WTC11 (cell line): ENCODE measurements around the gene LMTK2. TPM values are rescaled to one million over a fixed set of nuclear protein-coding genes. Genes with fewer than 3 reads are reported as not detected.

Source experiments
- ATAC-seq: fragments of 200-7000 bp; cut with Tn5 transposase; 2 replicates; pipeline ENCODE4 v1.10.0; 2021; ENCODE audit warnings: mild to moderate bottlenecking, moderate library complexity
- CTCF ChIA-PET: fragments of 300-600 bp; sonication (Branson Sonifier 250); formaldehyde crosslinking; loops from one replicate; lab custom pipeline; 2021; ENCODE audit warnings: antibody characterized with exemption; lab: Charles Lee
- POLR2A ChIA-PET: fragments of 350-600 bp; sonication (Branson Sonifier 250); formaldehyde crosslinking; loops from one replicate; lab custom pipeline; 2021; ENCODE audit warnings: antibody characterized with exemption; lab: Charles Lee
- DNase-seq: peaks from one replicate; pipeline ENCODE4 v3.0.0; 2021; ENCODE audit warnings: low spot score
- H3K27ac Mint-ChIP-seq: 2 replicates; pipeline ENCODE4 v1.8.0; 2021; ENCODE audit warnings: mixed read lengths
- H3K27me3 Mint-ChIP-seq: 2 replicates; pipeline ENCODE4 v1.8.0; 2021; ENCODE audit warnings: low read depth, mild to moderate bottlenecking, moderate library complexity, mixed read lengths
- H3K36me3 Mint-ChIP-seq: 2 replicates; pipeline ENCODE4 v1.8.0; 2021; ENCODE audit warnings: mixed read lengths
- H3K4me1 Mint-ChIP-seq: 2 replicates; pipeline ENCODE4 v1.8.0; 2022; ENCODE audit warnings: mixed read lengths
- H3K4me3 Mint-ChIP-seq: 2 replicates; pipeline ENCODE4 v1.8.0; 2021; ENCODE audit warnings: mild to moderate bottlenecking, moderate library complexity, mixed read lengths
- H3K9me3 Mint-ChIP-seq: 2 replicates; pipeline ENCODE4 v1.8.0; 2021; ENCODE audit warnings: mixed read lengths
- AR ChIP-seq: fragments of 250-450 bp; sonication (Bioruptor Pico); IDR thresholded peaks from 2 replicates; pipeline ENCODE4 v1.9.0; 2021; ENCODE audit warnings: mild to moderate bottlenecking
- CTCF ChIP-seq: fragments of 200-600 bp; IDR thresholded peaks from 2 replicates; pipeline ENCODE4 v1.8.0; 2022; ENCODE audit warnings: antibody characterized with exemption
- E2F1 ChIP-seq: sonication (generic); formaldehyde crosslinking; IDR thresholded peaks from 2 replicates; pipeline ENCODE4 v1.8.0; 2022; ENCODE audit warnings: mild to moderate bottlenecking, missing genetic modification reagents
- ELF4 ChIP-seq: sonication (generic); formaldehyde crosslinking; IDR thresholded peaks from 2 replicates; pipeline ENCODE4 v1.8.1; 2022; ENCODE audit warnings: low read depth, mild to moderate bottlenecking, moderate library complexity, missing genetic modification reagents
- FOXK1 ChIP-seq: sonication (generic); formaldehyde crosslinking; IDR thresholded peaks from 2 replicates; pipeline ENCODE4 v1.8.0; 2022; ENCODE audit warnings: mild to moderate bottlenecking, moderate library complexity, missing genetic modification reagents
- FOXP1 ChIP-seq: sonication (generic); formaldehyde crosslinking; IDR thresholded peaks from 2 replicates; pipeline ENCODE4 v1.8.0; 2022; ENCODE audit warnings: missing genetic modification reagents, mild to moderate bottlenecking, moderate library complexity, borderline replicate concordance
- GABPB1 ChIP-seq: sonication (generic); formaldehyde crosslinking; IDR thresholded peaks from 2 replicates; pipeline ENCODE4 v1.8.1; 2023; ENCODE audit warnings: mild to moderate bottlenecking, missing genetic modification reagents
- JAZF1 ChIP-seq: fragments of 250-450 bp; sonication (Bioruptor Pico); IDR thresholded peaks from 2 replicates; pipeline ENCODE4 v1.9.0; 2021; ENCODE audit warnings: moderate library complexity, mild to moderate bottlenecking, inconsistent platforms
- MLX ChIP-seq: sonication (generic); formaldehyde crosslinking; IDR thresholded peaks from 2 replicates; pipeline ENCODE4 v1.8.1; 2023; ENCODE audit warnings: mild to moderate bottlenecking, missing genetic modification reagents, moderate library complexity
- NFE2L1 ChIP-seq: sonication (generic); formaldehyde crosslinking; IDR thresholded peaks from 2 replicates; pipeline ENCODE4 v1.8.1; 2023; ENCODE audit warnings: missing genetic modification reagents
- SMAD3 ChIP-seq: sonication (generic); formaldehyde crosslinking; IDR thresholded peaks from 2 replicates; pipeline ENCODE4 v1.8.0; 2022; ENCODE audit warnings: missing genetic modification reagents, mild to moderate bottlenecking, borderline replicate concordance
- SP1 ChIP-seq: sonication (generic); formaldehyde crosslinking; conservative IDR thresholded peaks from 2 replicates; pipeline ENCODE4 v1.8.1; 2022; ENCODE audit warnings: missing genetic modification reagents
- ZBTB43 ChIP-seq: sonication (generic); formaldehyde crosslinking; IDR thresholded peaks from 2 replicates; pipeline ENCODE4 v1.8.1; 2023; ENCODE audit warnings: mild to moderate bottlenecking, missing genetic modification reagents
- ZNF423 ChIP-seq: fragments of 250-450 bp; sonication (Bioruptor Pico); IDR thresholded peaks from 2 replicates; pipeline ENCODE4 v2.1.2; 2022; ENCODE audit warnings: mild to moderate bottlenecking, moderate library complexity
- ZNF532 ChIP-seq: fragments of 250-450 bp; sonication (Bioruptor Pico); IDR thresholded peaks from 2 replicates; pipeline ENCODE4 v1.9.0; 2021; ENCODE audit warnings: mild to moderate bottlenecking, borderline replicate concordance
- ZNF671 ChIP-seq: fragments of 250-450 bp; sonication (Bioruptor Pico); IDR thresholded peaks from 2 replicates; pipeline ENCODE4 v1.8.0; 2021; ENCODE audit warnings: mild to moderate bottlenecking
- total RNA-seq: library from RNA; stranded (reverse); gene quantifications from 3 replicates; pipeline ENCODE4 v1.2.3, GENCODE V29; 2021

The LMTK2 gene
- total RNA-seq, 1 experiment from 2014 or later = 24.3 TPM

- TF ChIP-seq ZNF532 (CRISPR knock-in tag) (no peak), ZNF671 (no peak), FOXP1 (CRISPR knock-in tag) (no peak), ZBTB43 (CRISPR knock-in tag) (no peak)
Measured at GRCh38 chr7:98254516-98254915, 147.9 kb downstream of the LMTK2 start (continued).

GRCh38 chr7:98254951-98255610 is 148.4 kb downstream of the LMTK2 start:
- no peak overlapping the region for H3K27ac Mint-ChIP-seq
- H3K27me3 Mint-ChIP-seq = no peaks in the 10 kb centered on the region
- no peaks in the 10 kb centered on the region for H3K9me3 Mint-ChIP-seq
- ChIA-PET POLR2A (no interaction called here), CTCF (no interaction called here)
- no peaks in the 10 kb centered on the region for H3K36me3 Mint-ChIP-seq
- ATAC-seq (no peak), DNase-seq (no peak)
- peaks cover 16% of the 10 kb centered on the region for H3K4me1 Mint-ChIP-seq
- TF ChIP-seq CTCF (no peak), E2F1 (CRISPR knock-in tag) (no peak), FOXK1 (CRISPR knock-in tag) (no peak), GABPB1 (CRISPR knock-in tag) (no peak), ZNF423 (CRISPR knock-in tag) (no peak), ELF4 (CRISPR knock-in tag) (no peak), MLX (CRISPR knock-in tag) (no peak), SP1 (CRISPR knock-in tag) (no peak), ZNF532 (CRISPR knock-in tag) (no peak), SMAD3 (CRISPR knock-in tag) (no peak), ZBTB43 (CRISPR knock-in tag) (no peak), JAZF1 (no peak), NFE2L1 (CRISPR knock-in tag) (no peak), AR (CRISPR knock-in tag) (no peak)
- H3K4me3 Mint-ChIP-seq = no peak overlapping the region
